NCI-H2081 (cell line): Measurements from ENCODE around the gene FMN2.
A peak's percentile ranks its signal among the peaks of the same experiment; 100 is the strongest.

ENCODE experiments used
- DNase-seq, 2 experiments: peaks; one replicate each; lab custom pipeline; 2025; lab: John Stamatoyannopoulos, UW

FMN2 gene

GRCh38 chr1:240098534-240098933 lies 6.9 kb downstream of the FMN2 start:
- DNase-seq: no peak

DNA sequence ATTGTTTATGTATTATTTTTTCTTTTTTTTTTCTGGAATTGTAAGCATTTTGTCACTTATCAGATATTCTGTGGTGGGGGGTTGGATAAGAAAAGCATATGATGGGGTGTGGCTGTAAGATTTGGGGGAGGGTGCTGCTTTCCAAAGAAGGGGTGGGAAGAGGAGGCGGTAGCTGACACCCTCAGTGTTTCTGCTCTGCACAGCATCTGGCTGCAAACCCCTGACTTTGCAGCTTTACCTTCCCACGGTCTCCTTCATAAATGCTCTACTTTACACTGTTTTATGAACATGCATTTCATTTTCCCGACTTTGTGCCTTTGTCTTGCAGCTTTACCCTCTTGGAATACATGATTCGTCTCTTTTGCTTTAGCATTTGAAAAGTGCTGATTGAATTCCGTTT lies 7.6 kb downstream of the FMN2 start:
- no peak for DNase-seq

- no peak for DNase-seq
Observed at GRCh38 chr1:240099748-240100147, 8.1 kb downstream of the FMN2 start.

DNA sequence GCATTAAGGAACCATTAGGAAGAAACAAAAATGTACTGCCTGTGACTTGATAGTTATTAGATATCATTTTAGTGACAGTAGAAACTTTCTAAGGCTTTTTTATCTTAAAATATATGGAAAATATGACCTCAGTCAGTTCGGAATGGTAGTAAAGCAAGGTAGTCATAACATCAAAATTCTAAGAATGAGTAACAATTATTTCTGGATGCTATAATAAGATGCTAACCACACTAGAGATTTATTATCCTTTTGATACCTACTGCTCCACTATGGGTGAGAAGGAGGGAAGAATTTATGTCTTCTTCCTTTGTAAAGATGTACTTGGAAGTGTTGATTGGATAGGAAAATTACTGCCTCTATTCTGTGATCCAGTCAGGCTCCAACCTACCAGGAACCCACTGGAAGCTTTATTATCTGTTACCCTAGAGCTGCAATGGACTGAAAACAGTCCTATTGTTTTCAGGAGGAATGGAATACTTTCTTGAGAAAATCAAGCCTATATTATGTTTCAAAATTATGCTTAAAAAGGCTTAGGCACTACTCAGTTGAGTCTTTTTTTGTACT lies 8.8 kb downstream of the FMN2 start:
- no peak for DNase-seq

GRCh38 chr1:240101306-240101705 lies 9.6 kb downstream of the FMN2 start:
- DNase-seq: no peak

- DNase-seq: no peak
Observed at GRCh38 chr1:240101737-240102136, 10.1 kb downstream of the FMN2 start.

GRCh38 chr1:240104672-240105071 lies 13.0 kb downstream of the FMN2 start:
- DNase-seq: no peak

- no peak for DNase-seq
Observed at GRCh38 chr1:240107058-240107684, 15.5 kb downstream of the FMN2 start.

GRCh38 chr1:240109130-240109529 lies 17.4 kb downstream of the FMN2 start:
- no peak for DNase-seq

- DNase-seq: no peak
Observed at GRCh38 chr1:240109920-240110636, 18.4 kb downstream of the FMN2 start.

GRCh38 chr1:240111558-240111957 lies 19.9 kb downstream of the FMN2 start:
- no peak for DNase-seq

- peak in 1 of 2 experiments; percentile 47 for DNase-seq
Observed at GRCh38 chr1:240114222-240114621, 22.5 kb downstream of the FMN2 start.

- no peak for DNase-seq
Observed at GRCh38 chr1:240115831-240116230, 24.1 kb downstream of the FMN2 start.

DNA sequence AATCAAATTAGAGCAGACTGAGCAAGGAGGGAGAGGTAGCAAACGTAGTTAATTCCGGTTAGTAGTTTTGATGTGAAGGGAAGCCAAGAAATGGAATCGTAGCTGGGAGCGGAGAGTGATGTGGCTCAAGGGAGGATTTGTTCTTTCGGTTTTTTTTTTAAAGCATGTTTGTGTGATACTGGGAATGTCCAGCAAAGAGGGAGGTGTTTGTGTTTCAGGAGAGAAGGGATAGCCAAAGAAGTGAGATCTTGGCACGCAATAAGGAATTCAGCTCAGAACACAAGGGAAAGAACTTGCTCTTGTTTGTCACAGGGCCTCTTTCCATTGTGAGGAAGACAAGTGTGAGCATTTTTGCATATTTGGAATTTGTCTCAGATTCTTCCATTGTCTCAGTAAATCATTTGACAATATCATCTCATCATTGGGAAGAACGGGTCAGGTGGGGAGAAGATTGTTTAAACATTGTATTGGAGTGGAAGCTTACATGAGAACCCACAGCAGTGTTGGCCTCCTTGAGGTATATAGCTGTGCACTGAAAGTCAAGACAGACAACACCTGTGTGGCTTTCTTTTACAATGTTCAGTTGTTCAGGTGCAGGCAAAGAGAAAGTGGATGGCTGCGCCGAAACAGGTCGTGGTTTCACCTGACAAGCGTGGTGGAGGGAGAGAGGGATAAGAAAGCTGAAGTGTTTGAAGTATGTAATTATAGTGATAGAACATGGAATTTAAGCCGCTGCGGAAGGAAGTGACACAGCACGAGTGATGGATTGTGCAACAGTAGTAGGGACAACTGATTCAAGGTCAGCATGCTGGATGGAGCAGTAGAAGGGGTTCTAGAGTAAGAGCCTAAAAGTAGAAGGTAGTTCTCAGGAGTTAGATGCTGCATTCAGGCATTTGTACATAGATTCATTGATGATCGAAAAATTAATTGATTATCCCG lies 25.4 kb downstream of the FMN2 start:
- no peak for DNase-seq

DNA sequence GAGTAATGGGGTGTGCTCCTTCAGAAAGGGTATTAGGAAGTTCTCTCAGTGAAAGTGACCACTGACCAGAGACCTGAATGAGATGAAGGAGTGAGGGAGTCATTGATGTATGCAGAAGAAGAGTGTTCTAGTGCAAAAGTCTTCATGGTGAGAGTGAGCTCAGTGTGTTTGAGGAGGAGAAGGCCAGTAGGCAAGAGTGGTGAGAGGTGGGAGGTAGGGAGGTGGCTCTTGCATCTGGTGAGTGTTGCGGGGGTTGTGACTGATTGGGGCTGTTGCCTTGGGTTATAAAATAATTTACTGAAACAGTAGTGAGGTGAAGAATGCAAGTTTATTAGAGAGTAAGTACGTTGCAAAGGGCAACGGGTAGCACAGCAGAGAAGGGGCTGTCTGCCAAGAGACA lies 26.2 kb downstream of the FMN2 start:
- no peak for DNase-seq

GRCh38 chr1:240122639-240123613 lies 31.2 kb downstream of the FMN2 start:
- DNase-seq: peak; percentile 94 to 99

DNA sequence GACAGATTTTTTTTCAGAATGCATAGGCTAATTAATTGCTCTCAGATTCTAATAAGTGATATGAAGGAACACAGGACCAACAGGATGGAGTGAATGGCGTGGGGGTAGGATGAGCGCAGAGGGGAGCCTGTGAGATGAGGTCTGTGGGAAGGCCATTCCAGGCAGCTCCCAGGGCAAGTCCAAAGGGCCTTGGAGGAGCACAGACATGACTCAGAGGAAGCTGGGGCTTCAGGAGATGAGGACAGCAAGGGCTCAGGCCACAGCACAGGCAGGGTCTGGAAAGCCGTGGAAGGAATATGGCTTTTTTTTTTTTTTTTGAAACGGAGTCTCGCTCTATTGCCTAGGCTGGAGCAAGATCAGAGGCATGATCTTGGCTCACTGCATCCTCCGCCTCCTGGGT lies 35.1 kb downstream of the FMN2 start:
- DNase-seq: no peak

- no peak for DNase-seq
Observed at GRCh38 chr1:240128366-240128765, 36.7 kb downstream of the FMN2 start.

- DNase-seq: no peak
Observed at GRCh38 chr1:240134113-240134512, 42.4 kb downstream of the FMN2 start.

DNA sequence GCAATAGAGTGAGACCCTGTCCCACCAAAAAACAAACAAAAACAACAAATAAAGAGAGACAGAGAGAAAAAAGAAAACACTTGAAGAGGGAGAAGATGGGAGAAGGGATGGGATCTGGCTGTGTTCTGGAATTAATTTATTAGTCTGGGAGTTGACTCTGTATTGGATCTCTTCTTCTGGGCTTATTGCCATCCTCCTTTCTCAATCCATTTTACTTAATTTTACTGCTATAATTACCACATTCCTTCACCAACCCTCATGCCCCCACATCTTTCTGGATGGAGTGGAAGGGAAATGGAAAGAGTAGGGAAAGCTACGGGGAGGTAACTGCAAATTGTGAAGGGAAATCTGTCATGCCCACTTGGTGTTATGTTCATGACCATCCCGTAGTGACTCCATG lies 42.9 kb downstream of the FMN2 start:
- DNase-seq: no peak

- DNase-seq: no peak
Observed at GRCh38 chr1:240136402-240136801, 44.7 kb downstream of the FMN2 start.
